NCI-H2227 treated with DMSO at 0.1 percent for 48 hours (cell line): ENCODE results near the gene KXD1.
"Not testable (repeated sequence)": the region's sequence is repeated elsewhere in the genome, so short reads cannot be mapped to it uniquely, and the experiment has no call there.

Experiments
- DNase-seq: peaks from one replicate; lab custom pipeline; 2025; lab: John Stamatoyannopoulos, UW

The KXD1 gene

DNA sequence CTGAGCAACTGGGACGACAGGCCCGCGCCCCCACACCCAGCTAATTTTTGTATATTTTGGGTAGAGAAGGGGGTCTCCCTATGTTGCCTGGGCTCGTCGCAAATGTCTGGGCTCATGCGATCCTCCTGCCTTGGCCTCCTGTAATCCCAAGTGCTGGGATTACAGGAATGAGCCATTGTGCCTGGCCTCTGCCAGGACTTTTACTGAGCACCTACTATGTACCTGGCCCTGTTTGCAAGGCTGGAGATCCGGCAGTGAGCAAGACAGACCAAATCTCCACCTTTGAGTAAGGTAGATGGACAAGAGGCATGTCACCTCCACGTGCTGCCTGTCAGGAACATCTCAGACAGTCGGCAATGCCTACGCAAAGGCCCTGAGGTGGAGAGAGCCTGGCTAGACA is 21.2 kb upstream of the KXD1 start:
- DNase-seq: no peak

DNA sequence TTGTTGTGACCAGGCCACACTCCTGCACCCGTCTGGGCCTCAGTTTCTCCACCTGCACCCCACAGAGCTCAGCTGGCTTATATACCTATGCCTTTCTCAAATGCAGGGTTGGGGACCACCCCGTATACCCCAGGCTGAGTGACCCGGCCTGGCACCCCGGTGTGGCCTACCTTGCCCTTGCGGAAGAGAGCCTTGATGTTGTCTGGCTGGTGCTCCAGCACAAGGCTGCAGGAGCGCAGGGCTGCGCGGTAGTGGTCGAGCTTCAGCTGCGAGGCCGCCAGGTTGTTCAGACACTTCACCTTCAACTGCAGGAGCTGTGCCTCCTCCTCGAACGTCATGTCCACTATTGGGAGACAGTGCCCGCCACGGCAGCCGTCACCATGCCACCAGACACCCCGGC is 20.2 kb upstream of the KXD1 start:
- DNase-seq: no peak

DNA sequence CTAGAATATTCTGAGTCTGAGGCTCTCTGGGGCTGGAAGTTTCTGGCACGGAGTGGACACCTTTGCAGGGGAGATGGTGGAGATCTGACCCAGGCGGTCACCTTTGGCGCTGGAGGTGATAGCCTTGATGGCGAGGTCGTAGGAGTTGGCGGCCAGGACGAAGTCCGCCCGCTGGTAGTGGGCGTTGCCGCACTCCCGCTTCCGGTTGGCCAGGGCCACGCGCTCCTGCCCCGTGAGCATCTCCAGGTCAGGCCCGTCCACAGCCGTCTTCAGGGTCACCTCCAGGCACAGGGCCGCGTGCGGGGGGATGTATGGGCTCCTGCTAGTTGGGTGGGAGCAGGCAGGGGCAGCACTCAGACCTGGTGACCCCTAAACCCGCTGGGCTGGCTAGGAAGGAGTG is 19.6 kb upstream of the KXD1 start:
- DNase-seq: no peak

DNA sequence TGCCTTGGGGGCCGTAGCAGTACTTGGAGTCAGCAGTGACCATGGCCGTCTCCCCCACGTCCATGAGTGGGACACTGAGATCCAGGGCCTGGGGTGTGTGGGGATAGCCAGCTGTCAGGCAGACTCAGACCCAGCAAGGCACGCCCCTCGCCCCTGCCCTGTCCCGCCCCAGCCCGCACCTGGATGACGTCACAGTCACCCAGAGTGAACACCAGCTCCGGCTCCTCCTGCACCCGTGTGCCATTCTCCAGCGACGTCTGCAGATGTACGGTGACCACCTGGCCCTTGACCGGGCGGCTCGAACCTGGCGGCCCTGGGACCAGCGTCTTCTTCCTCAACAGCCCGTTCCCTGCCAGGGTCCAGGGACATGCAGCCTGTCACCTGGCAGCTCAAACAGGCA is 18.3 kb upstream of the KXD1 start:
- no peak for DNase-seq

DNA sequence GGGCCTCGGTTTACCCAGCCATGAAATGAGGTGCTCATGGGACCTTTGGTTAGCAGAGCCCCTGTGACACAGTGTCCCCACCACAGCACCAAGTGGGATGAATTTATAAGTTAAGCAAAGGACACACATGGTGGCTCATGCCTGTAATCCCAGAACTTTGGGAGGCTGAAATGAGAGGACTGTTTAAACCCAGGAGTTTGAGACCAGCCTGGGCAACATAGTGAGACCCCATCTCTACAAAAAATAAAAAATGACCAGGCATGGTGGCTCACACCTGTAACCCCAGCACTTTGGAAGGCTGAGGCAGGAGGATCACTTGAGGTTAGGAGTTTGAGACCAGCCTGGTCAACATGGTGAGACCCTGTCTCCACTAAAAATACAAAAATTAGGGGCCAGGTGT is 17.5 kb upstream of the KXD1 start:
- not testable (repeated sequence) for DNase-seq

DNA sequence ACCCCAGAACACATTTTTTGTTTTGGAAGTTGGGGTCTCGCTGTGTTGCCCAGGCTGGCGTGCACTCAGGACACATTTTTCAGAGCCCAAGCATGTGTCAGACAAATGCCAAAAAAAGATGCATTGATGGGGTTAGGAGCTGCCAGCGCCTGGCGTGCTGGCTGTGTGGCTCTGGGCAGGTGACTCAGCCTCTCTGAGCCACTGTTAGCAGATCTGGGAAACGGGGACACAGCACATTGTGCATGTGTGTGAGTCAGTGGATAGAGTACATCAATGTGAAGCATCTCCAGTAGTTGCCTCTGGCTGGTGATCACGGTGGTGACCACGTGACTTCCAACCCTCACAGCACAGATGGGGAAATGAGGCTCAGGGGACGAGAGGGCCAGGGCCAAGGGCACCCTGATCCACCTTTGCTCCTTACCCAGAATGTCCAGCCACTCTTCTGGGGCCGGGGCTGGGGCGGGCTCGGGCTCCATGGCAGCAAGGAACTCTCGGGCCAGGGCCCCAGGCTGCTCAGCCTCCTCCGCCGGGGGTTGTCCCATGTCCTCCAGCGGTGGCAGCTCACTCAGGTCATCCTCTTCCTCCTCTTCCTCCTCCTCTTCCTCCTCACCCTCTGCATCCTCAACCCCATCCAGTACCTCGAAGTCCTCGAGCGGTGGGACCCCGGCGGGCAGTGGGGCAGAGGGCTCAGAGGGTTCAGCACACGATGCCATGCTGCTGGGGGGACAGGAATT is 16.2 kb upstream of the KXD1 start:
- DNase-seq: no peak

DNA sequence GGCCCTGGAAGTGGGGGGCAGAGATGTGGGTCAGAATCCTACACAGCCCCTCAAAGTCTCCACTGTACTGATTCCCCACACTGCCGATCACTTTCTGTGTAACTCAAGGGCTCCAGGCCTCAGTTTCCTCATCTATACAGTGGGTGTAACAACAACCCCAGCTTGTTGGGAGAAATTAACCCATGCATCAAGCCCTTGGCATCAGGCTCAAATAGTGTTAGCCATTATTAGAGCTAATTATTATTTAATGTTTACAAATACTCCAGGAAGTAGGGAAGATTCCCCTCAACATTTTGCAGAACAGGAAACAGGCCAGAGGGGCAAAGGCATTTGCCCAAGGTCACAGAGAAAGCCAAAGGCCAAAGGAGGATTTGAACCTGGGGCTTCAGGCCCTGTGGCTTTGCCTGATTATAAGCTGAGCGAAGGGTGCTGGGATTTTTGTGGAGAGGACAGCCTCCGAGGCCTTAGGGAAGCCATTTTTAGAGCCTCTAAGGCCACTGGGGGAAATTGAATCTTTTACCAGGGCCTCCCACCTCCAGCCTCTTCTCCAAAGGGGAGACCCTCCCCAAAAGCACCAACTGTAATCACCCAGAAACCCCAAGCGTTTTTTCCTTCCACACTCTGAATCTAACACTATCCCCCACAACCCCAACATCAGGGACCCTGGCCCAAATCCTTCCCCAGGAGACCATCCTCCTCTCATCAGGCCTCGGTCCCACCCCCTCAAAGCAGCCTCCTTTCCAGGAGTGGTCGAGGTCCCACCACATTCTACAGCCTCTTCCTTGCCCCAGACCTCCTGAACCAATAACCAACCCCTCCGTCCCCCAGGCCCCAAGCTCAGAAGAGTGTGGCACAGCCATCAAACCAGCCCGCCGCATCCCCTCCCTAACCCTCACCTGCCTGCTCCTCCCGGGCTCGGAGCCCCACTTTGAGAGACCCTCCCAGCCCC is 15.4 kb upstream of the KXD1 start:
- DNase-seq: no peak

DNA sequence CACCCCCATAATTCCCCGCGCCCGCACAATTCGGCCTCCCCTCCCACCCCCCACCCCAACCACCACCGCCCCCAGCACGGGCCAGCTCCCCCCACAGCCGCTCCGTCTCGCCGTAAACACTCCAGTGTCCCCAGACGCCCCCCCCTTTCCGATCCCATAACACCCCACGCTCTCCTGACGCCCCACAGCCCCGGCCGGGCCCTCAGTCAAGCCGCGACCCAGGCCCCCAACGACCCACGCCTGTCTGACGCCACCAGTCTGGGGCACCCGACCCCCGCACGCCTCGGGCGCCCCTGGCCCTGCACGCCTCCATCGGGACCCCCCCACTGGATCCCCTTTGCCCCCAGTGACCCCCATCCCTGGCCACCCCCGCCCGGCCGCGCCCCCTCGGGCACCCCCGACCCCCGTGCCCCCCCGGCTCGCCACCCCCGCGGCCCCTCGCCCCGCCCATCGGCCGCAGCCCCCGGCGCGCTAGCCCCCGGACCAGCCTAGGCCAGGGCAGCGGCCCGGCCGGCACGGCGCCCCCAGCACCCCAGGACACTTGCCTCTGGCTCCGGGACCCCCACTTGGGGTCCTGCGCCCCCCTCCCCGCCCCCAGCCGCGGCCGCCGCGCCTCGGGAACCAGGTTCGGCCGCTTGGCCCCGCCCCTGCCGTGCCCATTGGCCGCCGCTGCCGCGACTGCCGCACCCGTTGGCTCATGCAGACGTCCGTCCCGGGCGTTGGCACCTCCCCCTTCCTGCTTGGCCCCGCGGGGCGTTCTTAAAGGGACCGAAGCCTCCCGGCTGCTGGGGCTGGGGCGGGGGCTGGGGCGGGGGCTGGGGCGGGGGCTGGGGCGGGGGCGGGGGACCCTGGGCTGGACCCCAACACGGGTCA is 14.5 kb upstream of the KXD1 start, which contains the start of gene FKBP8:
FKBP8 (minus strand) TSS at position 633 of the 873 bp plus-strand sequence. CDS start 1,603 bp downstream, outside the sequence.
- DNase-seq: peak; percentile 39

DNA sequence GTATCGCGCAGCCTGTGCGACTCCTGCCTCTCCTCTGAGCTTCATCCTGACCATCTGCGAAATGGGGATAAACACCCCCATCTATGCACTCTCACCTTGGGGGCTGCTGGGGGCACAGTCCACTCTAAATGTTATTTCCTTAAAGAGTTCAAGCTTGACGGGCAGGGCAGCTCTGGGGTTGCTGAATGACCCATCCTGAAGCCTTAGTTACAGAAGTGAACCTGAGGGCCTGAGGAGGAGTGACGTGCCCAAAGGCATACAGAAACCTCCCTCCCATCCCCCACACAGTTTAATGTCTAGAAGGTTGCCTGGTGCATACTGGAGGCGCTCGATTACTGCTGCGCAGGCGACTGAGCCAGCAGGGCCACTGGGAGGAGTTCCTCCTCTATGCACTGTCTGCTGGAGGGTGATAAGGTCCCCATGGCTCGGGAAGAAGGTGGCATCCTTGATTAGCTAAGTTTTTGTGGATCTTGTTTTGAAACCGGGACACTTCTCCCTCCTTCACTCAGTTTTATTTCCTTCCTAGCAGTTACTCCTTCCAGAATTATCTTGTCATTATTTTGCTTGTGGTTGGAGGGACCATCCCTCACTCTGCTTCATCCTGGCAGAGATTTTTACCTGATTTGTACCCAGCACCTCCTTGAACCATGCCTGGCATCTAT is 13.7 kb upstream of the KXD1 start:
- peak; percentile 4 for DNase-seq

DNA sequence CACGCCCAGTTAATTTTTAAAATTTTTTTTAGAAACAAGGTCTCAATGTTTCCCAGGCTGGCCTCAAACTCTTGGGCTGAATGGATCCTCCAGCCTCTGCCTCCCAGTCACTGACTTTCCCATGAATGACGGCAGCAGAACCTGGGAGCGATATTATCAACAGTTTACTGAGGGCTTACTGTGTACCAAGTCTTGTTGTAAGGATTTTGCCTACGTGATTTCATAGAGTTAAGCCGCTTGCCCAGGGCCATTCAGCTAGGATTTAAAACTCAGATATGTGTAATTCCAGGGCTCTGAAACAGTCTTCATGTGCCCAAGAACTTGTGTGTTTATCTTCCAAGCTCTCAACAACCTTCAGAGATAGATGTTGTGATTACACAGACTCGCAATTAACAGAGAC is 6.0 kb upstream of the KXD1 start:
- no peak for DNase-seq

DNA sequence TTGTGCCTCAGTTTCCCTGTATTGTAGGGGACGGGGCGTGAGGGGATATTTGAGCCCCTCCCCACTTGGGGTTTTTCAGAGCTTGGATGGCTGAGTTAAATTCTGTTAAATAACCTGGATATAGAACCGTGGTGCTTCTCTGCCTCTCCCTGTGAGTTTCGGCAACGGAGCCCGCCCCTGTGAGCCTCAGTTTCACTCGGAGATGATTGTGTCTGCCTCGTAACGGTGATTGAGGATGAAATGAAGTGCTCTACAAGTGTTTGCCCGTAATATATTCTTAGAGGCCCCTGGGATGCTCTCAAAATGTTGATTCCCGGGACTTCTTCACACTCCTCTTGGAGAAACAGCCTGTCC is 509 bp downstream of the KXD1 start:
- no peak for DNase-seq

DNA sequence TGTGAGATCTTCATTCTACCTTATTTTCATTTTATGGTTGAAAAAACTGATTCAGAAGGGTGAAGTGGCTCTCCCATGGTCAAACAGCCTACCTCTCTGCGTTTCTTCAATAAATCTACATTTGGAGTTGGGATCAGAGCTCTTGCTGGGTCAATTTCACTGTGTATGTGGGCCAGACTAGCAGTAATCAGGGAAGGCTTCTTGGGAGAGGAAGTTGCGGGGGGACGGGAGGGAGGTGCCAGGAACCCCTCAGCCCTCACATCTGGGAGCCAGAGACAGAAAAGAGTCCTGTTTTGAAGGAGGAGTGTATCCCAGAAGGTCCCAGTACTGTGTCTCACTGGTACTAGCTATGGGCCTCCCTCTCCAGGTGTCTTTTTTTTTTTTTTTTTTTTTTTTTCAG is 934 bp downstream of the KXD1 start:
- DNase-seq: no peak

DNA sequence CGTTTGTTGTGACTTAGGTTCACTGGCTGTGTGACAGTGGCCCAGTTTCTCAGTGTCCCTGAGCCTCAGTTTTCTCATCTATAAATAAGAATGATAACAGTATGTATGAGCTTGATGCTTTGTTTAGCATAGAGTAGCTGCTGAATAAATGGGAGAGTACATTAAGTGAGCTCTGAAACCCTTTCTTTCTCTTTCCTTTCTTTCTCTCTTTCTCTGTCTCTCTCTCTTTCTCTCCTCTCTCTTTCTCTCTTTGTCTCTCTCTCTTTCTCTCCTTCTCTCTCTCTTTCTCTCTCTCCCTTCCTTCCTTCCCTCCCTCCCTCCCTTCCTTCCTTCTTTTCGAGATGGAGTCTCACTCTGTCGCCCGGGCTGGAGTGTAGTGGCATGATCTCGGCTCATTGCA is 2.0 kb downstream of the KXD1 start:
- DNase-seq: no peak

DNA sequence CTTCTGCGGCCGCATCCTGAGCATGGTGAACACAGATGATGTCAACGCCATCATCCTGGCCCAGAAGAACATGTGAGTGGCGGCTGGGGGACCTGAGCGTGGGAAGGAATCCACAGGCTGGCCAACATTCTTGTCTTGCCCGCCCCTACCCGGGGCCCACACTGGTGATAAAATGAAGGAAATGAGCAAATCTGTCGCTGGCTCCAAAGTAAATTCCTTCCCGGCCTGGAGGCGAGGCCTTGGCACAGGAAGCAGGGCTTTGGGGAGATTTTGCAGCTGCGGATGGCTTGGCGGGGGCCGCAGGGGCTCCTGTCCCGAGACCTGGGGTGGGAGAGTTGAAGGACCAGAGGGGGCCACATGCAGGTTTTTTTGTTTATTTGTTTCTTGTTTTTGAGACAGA is 4.4 kb downstream of the KXD1 start:
- DNase-seq: no peak

DNA sequence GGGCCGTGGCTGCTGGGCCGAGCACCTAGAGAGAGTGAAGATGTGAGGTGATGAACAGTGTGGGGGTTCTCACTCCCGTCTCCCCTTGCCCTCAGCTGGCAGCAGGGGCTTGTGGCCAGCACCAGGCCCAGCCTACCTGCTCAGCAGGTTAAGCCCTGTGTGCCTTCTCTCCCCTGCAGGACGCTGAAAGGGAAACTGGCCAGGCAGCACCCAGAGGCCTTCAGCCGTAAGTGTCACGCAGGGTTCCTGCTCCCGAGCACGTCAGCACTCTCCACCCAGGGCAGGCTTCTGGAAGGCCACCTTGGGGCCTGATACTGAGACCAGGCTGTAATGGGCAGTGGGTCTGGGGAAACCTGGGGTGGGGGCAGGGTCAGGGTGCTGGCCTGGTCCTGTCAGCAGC is 9.3 kb downstream of the KXD1 start:
- DNase-seq: no peak

DNA sequence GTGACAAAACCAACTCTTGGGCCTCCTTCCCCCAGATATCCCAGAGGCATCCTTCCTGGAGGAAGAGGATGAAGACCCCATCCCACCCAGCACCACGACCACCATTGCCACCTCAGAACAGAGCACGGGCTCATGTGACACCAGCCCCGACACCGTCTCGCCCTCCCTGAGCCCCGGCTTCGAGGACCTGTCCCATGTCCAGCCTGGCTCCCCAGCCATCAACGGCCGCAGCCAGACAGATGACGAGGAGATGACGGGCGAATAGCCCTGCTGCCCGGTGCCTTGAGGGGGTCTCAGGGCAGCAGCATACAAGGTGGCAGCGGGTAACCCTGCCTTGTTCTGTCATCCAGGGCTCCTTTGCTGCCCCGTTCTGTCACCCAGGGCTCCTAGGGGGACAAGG is 10.7 kb downstream of the KXD1 start:
- no peak for DNase-seq

DNA sequence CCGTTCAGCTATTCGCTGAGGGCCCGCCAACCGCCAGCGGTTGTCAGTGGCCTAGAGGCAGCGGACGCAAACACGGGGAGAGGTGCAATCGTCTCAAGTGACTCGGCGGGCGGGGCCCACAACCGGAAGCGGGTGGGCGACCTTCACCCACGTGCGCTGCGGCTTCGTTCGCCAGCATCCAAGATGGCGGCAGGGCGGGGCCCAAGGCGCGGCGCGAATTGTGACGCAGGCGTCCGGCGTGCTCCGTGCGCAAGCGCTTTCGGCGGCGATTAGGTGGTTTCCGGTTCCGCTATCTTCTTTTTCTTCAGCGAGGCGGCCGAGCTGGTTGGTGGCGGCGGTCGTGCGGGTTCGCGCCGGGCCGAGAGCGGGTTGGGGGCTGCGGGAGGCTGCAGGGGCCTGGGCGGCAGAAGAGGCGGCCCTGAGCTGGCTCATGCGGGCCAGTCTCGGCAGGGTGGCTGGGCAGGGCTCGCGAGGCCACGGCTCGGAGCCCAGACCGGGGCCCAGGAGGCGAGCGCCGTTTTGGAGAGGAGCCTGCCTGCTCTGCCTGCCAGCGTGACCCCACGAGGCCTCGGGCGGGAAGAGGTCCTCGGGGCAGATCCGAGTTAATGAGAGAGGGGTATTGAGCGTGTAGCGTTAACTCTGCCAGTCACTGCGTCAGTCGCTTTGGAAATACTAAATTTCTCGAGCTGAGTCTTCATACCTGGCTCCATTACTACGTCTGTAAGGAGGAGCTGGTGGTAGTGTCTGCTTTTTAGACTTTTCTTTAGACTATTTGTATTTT is 14.1 kb downstream of the KXD1 start, which contains the start of gene UBA52:
UBA52 (plus strand) TSS at position 294 of the 781 bp plus-strand sequence. CDS start 1,444 bp downstream, outside the sequence.
- DNase-seq: peak; percentile 93

DNA sequence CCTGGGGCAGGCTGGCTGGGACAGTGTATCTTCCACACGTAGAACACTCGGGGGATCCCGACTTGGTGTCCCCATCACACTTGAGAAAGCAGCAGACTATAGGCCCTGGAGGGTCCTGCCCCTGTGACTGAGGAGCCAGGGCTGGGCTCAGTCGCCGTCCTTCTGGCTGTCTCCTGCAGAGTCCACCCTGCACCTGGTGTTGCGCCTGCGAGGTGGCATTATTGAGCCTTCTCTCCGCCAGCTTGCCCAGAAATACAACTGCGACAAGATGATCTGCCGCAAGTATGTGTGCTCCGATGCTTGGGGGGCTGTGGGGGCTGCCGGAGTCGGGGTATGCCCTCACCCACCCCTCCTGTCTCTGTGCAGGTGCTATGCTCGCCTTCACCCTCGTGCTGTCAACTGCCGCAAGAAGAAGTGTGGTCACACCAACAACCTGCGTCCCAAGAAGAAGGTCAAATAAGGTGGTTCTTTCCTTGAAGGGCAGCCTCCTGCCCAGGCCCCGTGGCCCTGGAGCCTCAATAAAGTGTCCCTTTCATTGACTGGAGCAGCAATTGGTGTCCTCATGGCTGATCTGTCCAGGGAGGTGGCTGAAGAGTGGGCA is 17.1 kb downstream of the KXD1 start:
- no peak for DNase-seq

DNA sequence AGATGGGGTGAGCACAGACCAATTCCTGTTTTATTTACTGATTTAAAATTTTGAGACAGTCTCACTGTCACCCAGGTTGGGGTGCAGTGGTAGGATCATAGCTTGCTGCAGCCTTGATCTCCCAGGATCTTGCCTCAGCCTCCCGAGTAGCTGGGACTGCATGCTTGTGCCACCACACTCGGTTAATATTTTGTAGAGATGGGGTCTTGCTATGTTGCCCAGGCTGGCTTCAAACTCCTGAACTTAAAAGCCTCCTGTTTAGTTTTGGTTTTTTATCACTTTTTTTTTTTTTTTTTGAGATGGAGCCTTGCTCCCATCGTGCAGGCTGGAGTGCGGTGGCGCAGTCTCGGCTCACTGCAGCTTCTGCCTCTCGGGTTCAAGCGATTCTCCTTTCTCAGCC is 18.7 kb downstream of the KXD1 start:
- DNase-seq: no peak

DNA sequence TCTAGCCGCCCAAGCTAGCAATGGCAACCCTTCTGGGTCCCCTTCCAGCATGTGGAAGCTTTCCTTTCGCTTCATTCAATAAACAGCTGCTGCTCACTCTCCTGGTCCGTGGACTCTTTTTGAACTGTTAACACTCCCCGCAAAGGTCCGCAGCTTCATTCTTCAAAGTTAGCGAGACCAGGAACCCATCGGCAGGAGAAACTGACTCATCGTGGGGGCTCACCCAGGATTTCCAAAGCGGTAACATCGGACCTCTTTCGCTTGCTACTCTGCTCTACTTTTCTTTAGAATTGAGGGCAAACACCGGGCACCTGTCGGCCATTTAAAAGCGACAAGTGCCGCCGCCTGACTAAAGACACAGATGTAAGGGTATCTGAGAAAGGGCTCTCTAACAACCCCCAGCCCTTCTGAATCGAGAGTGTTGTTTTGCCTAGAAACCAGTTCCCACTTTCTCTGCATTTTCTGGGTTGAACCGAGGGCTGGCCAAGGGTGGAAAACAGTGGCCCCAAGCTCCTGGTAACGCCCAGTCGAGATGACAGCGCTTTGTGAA is 19.8 kb downstream of the KXD1 start:
- no peak for DNase-seq
